ENCODE results near the gene TMTC1.
"Not testable (repeated sequence)": the region's sequence is repeated elsewhere in the genome, so short reads cannot be mapped to it uniquely, and the experiment has no call there.

The TMTC1 gene

GRCh38 chr12:29574500-29574899 is 209.2 kb downstream of the TMTC1 start:
- DNase-seq: no peak

DNA sequence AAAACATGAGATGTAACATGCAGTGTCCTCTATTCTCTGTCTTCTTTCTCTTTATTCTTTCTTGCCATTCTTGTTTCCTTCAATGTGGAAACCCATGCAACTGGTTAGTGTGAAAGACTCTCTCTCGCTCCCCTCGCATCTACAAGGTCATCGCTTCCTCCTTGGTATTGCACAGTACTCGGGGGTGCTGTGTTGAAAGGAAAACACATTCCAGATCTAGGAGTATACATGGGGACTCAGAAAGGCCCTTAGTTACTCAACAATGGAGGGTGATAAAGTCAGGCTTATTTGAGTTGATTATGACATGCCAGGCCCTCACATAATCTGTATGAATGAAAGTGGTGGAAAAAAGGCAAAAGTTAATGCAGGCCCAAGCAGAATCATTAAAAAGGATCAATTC is 210.8 kb downstream of the TMTC1 start:
- no peak for DNase-seq

GRCh38 chr12:29572464-29572863 is 211.3 kb downstream of the TMTC1 start:
- no peak for DNase-seq

GRCh38 chr12:29569132-29569757 is 214.5 kb downstream of the TMTC1 start:
- no peak for DNase-seq

GRCh38 chr12:29566441-29566840 is 217.3 kb downstream of the TMTC1 start:
- no peak for DNase-seq

DNA sequence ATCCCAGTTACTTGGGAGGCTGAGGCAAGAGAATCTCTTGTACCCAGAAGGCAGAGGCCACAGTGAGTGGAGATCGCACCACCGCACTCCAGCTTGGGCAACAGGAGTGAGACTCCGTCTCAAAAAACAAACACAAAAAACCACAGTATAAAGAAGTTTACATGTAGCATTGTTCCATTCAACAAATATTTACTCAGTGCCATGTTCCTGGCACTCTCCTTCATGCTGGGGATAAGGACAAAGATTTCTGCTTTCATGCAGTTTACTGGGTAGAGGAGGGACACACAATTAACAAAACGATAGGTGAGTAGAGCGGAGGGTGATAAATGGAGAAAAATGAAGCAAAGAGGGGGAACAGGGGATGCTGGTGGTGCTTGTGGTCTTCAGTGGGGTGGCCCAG is 218.0 kb downstream of the TMTC1 start:
- no peak for DNase-seq

- DNase-seq: peak in 4 of 56 donors; percentile 3 to 30 (median 17)
Observed at GRCh38 chr12:29564925-29565324, 218.8 kb downstream of the TMTC1 start.

DNA sequence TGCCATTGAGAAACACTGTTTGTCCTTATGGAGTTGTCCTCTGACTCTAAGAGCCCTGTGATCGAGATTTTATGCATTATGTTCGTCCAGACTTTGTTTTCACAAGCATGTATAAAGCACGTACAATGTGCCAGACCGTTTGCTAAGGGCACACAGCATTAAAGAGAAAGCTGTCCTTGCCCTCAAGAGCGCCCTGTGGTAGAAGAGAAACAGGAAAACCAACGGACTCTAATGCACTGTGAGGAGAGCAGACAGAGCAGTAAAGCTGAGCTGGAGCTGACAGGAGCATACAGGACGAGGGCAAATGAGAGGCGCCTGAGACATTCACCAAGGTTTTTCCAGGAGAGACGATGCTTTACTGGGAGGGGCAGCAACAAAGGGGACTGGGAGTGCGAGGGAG is 220.1 kb downstream of the TMTC1 start:
- no peak for DNase-seq

- DNase-seq: no peak
Observed at GRCh38 chr12:29563071-29563470, 220.7 kb downstream of the TMTC1 start.

GRCh38 chr12:29562110-29562804 is 221.5 kb downstream of the TMTC1 start:
- DNase-seq: no peak

DNA sequence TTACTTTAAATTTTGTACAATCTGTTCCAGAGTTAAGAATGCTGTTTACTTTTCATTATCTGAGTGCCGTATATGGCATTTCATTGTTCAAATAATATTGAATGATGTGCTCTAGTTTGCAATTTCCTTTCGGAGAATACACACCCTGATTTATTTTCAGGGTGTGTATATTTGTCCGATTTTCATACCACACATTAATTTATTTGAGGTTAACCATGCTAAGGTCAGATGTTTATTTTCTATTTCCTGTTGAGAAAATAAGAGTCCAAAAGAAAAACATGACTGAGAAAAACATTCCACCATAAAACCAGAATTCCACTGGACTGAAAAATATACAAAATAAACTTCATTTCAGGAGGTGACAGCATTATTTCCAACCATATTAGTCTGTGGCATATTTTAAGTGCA is 222.1 kb downstream of the TMTC1 start:
- DNase-seq: no peak

DNA sequence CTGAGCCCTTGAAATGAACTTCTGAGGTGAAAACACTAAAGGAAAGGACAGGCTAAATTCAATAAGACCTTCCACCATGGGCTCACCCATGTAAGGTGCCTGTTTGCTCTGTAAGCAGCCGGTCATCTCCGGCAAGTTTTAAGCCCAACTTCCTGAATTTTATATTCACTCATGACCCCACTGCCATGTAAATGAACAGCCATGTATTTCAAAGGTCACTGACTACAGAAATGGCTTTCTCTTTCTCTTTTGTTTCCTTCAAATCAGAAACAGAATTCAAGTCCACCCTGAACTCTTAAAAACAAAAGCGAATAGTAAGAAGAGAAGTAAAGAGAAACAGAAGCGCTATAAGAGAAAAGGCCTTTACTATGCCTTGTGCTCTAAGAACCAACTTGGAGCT is 224.5 kb downstream of the TMTC1 start:
- no peak for DNase-seq

DNA sequence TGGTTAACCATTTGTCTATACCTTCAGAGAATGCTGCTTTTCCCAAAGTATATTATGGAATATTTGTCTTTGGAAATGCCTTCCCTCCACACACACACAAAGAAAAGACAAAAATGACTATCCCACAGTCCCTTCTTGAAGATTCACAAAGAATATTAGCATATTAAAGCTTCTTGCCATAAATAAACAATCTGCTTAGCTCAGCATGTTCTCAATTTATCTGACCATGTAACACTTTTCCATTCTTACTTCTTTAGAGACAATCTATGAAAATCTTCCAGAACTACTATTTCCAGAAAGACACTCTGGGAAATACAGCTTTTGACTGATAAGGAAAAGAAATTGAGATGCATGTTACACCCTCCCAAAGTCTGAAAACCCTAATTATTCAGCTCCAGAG is 227.4 kb downstream of the TMTC1 start:
- no peak for DNase-seq

GRCh38 chr12:29555451-29555850 is 228.3 kb downstream of the TMTC1 start:
- DNase-seq: not testable (repeated sequence)

- DNase-seq: no peak
Observed at GRCh38 chr12:29552994-29553748, 230.6 kb downstream of the TMTC1 start.

- DNase-seq: peak in 36 of 56 donors; percentile 0 to 56 (median 14)
Observed at GRCh38 chr12:29552324-29552927, 231.3 kb downstream of the TMTC1 start.

DNA sequence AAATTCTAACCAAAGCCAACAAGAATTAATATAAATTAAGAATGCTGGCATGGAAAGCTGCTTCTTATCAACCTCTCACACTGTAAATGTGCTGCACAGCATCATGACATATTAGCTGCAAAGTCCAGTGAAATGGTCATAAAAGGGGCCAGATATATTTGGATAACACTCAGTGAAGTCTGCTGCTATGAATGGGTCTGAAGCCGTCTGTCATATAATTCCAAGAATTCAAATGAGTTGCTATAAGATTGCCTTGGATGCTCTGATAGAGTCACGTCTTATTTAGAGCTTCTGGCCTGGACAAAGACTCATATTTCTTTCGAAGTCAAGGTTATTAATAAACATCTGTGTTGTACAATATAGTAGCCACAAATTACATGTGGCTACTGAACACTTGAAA is 231.9 kb downstream of the TMTC1 start:
- DNase-seq: no peak

- no peak for DNase-seq
Observed at GRCh38 chr12:29547864-29548263, 235.9 kb downstream of the TMTC1 start.

DNA sequence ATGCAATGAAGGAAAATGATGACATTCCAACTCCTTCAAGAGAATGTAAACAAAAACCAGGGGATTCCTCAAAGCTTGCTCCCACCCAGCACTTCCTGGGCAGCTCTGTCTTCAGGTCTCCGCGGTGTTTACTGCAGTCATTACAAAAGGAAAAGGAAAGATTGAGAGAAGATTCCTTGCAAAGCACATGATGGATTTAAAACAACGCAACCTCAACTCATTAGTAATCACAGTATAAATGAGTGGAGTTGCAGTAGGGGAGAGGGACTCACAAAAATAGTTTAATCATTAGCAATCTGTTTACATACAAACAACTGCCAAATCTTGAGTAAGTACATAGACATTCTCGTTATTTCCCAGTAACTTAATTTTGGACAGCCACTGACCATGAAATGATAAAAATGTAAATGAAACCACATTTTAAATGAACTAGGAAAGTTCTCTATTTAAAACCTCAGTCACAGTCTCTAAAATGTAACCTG is 236.6 kb downstream of the TMTC1 start:
- no peak for DNase-seq

DNA sequence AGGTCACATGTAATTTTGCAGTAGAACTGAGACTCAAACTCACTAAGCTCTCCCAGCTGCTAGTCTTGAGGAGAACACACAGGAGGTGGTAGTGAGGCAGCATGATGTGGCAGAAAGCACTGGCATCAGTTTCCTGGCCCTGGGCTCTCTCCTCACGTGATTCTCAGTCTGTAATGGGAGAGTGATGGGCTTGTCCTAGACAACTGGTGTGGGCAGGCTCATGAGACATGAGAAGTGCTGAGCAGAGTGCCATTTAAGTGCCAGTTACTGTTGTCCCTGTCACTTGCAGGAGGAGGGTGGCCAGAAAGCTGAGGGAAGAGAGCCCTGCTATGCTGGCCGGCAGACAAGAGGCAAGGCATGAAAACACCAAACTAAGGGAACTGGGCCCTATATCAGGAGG is 237.7 kb downstream of the TMTC1 start:
- no peak for DNase-seq

- no peak for DNase-seq
Observed at GRCh38 chr12:29545102-29545467, 238.7 kb downstream of the TMTC1 start.

Measured in amygdala (tissue), 56 donors.